ENCODE results near the gene NEU4.
"Not testable (repeated sequence)": the region's sequence is repeated elsewhere in the genome, so short reads cannot be mapped to it uniquely, and the experiment has no call there.

- TF ChIP-seq CTCF, POLR2A (IDR thresholded peaks at IDR 0.05): not testable (repeated sequence)
Measured at GRCh38 chr2:241823531-241824437, 14.8 kb downstream of the NEU4 start.

All from testis (tissue), 2 donors.